Amniotic stem cell (primary cell): Measurements from ENCODE around the gene RCVRN.

ENCODE experiments used
- DNase-seq: peaks from one replicate; lab custom pipeline; 2025; lab: John Stamatoyannopoulos, UW

Gene RCVRN

GRCh38 chr17:9850151-9850550 is 54.9 kb downstream of the RCVRN start:
- DNase-seq, result no peak
